CD4-positive, alpha-beta T cell treated with Interleukin-2 at 100 ng/mL for 4 hours (primary cell): ENCODE results near the gene GPR176.
A peak's percentile ranks its signal among the peaks of the same experiment; 100 is the strongest.

Experiments used
- DNase-seq: peaks from one replicate; pipeline ENCODE4 v3.0.0-alpha.2; 2020; ENCODE audit warnings: low spot score

The GPR176 gene

GRCh38 chr15:39782441-39783138 lies 137.5 kb downstream of the GPR176 start, which contains the start of gene FSIP1:
Gene FSIP1 (minus strand): TSS chr15:39782841. CDS start chr15:39776524, 6,317 bp downstream.
- peak; percentile 95 for DNase-seq

DNA sequence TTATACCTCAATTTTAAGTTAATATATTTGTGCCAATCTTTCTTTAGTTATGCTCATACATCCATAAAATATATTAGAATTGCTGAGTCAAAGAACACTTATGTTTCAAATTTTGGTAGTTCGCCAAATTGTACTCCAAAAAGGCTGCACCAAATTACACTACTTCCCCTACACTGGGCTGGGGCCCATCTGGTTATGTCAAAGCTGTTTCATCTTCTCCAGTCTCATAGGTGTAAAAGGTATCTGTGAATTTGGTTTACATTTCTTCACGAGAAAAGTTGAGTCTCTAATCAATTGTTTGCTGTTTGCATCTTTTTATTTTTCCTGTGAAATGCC lies 138.1 kb downstream of the GPR176 start:
- no peak for DNase-seq

GRCh38 chr15:39781147-39781966 lies 138.7 kb downstream of the GPR176 start:
- no peak for DNase-seq

DNA sequence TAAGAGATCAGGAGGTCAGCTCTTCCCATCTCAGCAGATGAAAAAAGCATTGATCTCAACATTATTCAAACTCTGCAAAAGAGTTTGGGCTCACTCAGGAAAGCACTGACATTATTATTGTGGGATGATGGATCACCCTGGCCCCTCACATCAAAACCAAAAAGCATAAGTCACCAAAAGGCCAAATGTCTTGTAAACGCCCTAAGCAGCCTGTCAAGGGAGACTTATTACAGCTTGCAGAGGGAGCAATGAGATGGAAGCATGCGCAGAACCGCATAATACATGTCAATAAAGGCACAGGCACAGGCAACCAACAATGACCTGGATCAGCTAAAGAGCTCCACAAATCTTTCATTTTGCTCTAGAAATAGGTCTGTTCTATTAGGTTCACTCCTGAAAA lies 142.0 kb downstream of the GPR176 start:
- no peak for DNase-seq

DNA sequence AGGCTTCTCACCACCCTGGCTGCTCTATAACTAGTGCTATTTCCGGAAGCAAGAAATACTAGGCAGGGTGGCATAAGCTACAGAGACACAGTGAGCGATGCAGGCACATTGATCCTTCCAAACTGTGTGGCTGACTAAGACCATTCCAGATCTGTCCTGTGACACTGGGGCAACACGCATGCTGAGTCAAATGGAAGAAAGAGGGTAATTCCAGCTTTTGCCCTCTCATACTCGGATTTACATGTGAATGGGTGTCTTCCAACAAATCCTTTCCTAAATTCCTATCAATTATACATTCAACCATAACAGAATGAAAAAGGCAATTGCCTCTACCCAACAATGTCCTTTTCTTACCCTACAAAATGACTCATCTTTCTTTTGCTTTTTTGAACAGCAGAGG lies 142.6 kb downstream of the GPR176 start:
- DNase-seq, result no peak

GRCh38 chr15:39776068-39776467 lies 144.0 kb downstream of the GPR176 start:
- DNase-seq, result no peak

- DNase-seq, result peak; percentile 52
Observed at GRCh38 chr15:39774688-39775267, 145.3 kb downstream of the GPR176 start.

DNA sequence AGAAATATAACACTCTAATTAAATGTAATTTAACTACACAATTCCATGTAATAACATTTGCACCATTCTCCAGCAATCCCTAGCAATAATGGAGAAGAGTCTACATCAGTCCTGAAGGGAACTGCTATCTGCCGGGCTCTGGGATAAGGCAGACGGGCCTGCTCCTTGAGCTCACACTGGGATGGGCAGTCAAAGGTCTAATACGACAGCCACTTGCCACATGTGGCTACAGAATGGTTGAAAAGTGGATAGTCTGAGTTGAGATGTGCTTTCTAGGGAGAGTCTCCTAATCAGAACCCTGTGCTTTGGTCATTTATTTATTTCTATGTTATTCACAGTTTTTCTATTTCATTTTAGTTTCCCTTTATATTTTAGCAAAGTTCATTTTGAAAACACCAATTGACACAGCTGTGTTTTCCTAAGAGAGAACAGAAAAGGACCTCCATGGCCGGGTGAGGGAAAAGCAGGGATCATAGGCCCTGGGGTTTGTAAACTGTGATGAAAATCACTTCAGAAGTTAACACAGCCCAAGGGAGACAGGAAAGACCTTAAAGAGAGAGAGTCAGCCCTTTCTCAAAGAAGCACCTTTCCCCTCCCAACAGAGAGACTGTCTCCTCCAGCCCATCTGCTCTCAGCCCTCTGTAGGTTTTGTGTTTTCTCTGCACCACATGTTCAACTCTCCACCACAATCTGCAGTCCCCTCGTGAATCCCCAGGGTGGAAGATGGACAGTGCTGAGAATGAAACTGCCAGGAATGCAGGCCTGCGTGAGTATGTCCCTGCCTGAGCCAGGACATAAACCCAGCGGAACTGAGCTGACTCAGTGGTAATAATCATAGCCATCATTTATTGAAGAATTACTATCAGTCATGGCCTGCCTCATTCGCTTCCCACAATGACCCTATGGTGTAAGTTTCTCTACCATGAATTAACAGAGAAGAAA lies 149.0 kb downstream of the GPR176 start:
- DNase-seq, result no peak

DNA sequence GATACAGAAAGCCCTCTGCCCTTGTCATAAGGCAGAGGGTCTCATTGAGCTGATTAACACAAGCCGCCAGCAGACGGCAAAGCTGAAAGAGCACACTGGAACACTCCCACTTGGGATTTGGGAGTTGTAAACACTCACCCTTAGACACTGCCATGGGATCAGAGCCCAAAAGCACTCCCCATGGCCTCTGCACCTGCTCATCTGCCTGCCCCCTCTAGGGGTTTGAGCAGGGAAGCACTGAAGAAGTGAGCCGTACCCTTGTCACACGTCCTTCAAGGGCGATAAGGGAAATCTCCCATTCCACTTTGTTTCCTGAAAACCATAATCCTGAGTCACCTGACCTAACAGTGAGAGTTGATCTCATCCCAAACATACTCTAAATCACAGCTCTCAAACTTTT lies 152.1 kb downstream of the GPR176 start:
- DNase-seq, result no peak

DNA sequence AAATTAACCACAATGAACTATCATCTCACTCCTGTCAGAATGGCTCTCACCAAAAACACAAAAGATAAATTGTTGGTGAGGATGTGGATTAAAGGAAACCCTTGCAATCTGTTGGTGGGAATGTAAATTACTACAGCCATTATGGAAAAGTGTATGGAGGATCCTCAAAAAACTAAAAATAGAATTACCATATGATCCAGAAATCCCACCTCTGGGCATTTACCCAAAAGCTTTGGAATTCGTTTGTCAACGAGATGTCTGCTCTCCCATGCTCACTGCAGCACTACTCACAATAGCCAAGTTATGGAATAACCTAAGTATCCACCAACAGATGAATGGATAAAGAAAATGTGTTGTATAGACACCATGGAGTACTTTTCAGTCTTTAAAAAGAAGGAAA lies 159.1 kb downstream of the GPR176 start:
- DNase-seq, result no peak

- peak; percentile 65 for DNase-seq
Observed at GRCh38 chr15:39756806-39757522, 163.1 kb downstream of the GPR176 start.

GRCh38 chr15:39752991-39753390 lies 167.1 kb downstream of the GPR176 start:
- DNase-seq, result no peak

GRCh38 chr15:39752246-39752645 lies 167.8 kb downstream of the GPR176 start:
- DNase-seq, result no peak
